BLaER1 (cell line): ENCODE measurements around the gene INSR.
"Not testable (repeated sequence)": the region's sequence is repeated elsewhere in the genome, so short reads cannot be mapped to it uniquely, and the experiment has no call there.

Experiments used
- H3K27ac ChIP-seq: shearing (Covaris generic); formaldehyde crosslinking; 2 replicates; pipeline ENCODE4 v1.8.1; 2022
- H3K27me3 ChIP-seq: shearing (Covaris generic); formaldehyde crosslinking; 2 replicates; pipeline ENCODE4 v1.8.1; 2022
- H3K36me3 ChIP-seq: shearing (Covaris generic); formaldehyde crosslinking; 2 replicates; pipeline ENCODE4 v1.8.1; 2022
- H3K4me1 ChIP-seq: shearing (Covaris generic); formaldehyde crosslinking; 2 replicates; pipeline ENCODE4 v1.8.1; 2022
- H3K4me2 ChIP-seq: shearing (Covaris generic); formaldehyde crosslinking; 2 replicates; pipeline ENCODE4 v1.8.1; 2022
- H3K4me3 ChIP-seq: shearing (Covaris generic); formaldehyde crosslinking; 2 replicates; pipeline ENCODE4 v1.8.1; 2022
- H3K9ac ChIP-seq: shearing (Covaris generic); formaldehyde crosslinking; 2 replicates; pipeline ENCODE4 v1.8.1; 2022
- H3K9me3 ChIP-seq: shearing (Covaris generic); formaldehyde crosslinking; 2 replicates; pipeline ENCODE4 v1.8.1; 2022
- H4K20me1 ChIP-seq: shearing (Covaris generic); formaldehyde crosslinking; 2 replicates; pipeline ENCODE4 v1.8.1; 2022
- Cebpa-rat ChIP-seq: shearing (Covaris generic); IDR thresholded peaks from 2 replicates; pipeline ENCODE4 v1.8.1; 2022

INSR gene

DNA sequence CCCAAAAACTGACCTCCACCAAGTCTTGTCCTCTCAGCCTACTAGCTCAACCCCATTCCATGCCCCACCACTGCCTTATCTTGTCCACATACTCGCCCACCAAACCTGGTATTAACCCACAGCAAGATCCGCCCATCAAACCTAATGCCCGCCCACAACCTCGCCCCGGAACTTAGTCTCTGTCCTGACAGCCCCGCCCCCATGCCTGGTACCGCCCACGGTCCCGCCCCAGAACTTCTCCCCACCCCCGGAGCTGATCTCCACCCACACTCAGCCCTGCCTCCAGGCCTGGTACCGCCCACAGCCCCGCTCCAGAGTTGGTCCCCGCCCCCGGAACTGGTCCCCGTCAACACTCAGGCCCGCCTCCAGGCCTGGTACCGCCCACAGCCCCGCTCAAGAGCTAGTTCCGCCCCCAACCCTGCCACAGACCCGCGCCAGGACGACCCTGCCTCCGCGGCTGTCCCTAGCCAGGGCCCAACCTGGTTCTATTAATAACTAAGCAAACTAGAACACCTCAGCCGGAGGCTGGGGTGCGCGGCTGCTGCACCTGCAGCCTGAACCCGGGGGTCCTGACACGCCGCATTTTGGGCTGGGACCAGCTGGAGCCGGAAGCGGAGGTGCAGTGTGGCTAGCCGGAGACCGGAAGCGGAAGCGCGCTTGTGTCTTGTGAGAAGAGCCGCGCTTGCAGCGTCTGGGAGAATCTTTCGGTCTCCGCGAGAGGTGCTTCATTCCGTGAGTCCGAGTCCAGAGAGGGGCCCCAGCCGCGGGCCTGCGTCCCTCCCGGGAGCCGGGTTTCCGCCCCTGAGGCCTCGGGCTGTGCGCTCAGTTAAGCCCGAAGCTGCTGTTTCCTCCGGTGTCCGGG lies 224.9 kb downstream of the INSR start, which contains the start of gene ZNF557:
Gene ZNF557, plus strand, starts transcription at position 662 of the 862 bp plus-strand sequence. CDS start 5,372 bp downstream, outside the sequence.
- Histone ChIP-seq H3K4me3 (peak within 1 kb of the TSS; percentile 98), H4K20me1 (peaks cover 10% of the 10 kb centered on the region; the same call in 1 of the 2 replicates), H3K4me2 (peak within 1 kb of the TSS; percentile 90), H3K27ac (peak within 1 kb of the TSS; percentile 90), H3K9ac (peak within 1 kb of the TSS; percentile 91), H3K36me3 (peaks cover 38% of the 10 kb centered on the region), H3K4me1 (peaks cover 16% of the 10 kb centered on the region), H3K9me3 (peaks cover 4% of the 10 kb centered on the region; the same call in 1 of the 2 replicates), H3K27me3 (no peaks in the 10 kb centered on the region)
- no peak for TF ChIP-seq Cebpa-rat

DNA sequence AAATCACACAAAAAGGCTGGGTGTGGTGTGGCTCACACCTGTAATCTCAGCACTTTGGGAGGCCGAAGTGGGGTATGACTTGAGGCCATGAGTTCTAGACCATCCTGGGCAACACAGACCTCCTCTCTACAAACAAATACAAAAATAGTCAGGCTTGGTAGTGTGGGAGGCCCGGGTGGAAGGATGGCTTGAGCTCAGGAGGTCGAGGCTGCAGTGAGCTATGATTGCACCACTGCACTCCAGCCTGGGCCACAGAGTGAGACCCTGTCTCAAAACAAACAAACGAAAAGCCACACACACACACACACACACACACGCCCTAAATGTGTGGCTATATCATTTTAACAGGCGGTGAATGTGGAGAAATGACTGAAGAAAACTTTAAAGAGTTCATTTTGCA lies 225.6 kb downstream of the INSR start:
- Histone ChIP-seq H3K9me3 (peaks cover 4% of the 10 kb centered on the region; the same call in 1 of the 2 replicates), H3K4me2 (peak overlapping the region; percentile 43; the same call in 1 of the 2 replicates), H3K27me3 (no peaks in the 10 kb centered on the region), H4K20me1 (peaks cover 10% of the 10 kb centered on the region; the same call in 1 of the 2 replicates), H3K4me1 (peaks cover 16% of the 10 kb centered on the region), H3K9ac (no peak overlapping the region), H3K4me3 (no peak overlapping the region), H3K36me3 (peaks cover 31% of the 10 kb centered on the region), H3K27ac (no peak overlapping the region)
- no peak for TF ChIP-seq Cebpa-rat

DNA sequence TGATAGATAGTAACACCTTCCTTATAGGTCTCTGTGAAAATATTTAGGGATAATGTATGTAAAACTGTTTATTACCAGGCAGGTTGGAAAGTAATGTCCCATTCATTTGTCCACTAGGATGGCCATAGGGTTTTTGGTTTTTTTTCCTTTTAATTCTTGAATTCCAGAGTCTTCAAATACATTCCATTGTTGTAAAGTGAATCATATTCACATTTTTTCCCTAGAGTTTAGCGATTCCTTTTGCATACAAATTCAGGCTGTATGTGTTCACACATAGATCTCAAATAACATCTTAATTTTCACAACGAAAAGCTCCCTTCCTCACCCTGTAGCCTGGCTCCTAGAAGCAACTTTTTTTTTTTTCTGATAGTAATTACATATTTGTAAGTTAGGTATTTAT lies 226.5 kb downstream of the INSR start:
- Histone ChIP-seq H3K4me1 (peaks cover 16% of the 10 kb centered on the region), H3K9me3 (peaks cover 4% of the 10 kb centered on the region; the same call in 1 of the 2 replicates), H3K27ac (no peak overlapping the region), H3K9ac (no peak overlapping the region), H3K27me3 (no peaks in the 10 kb centered on the region), H3K4me2 (no peak overlapping the region), H3K36me3 (peaks cover 22% of the 10 kb centered on the region), H4K20me1 (peaks cover 10% of the 10 kb centered on the region; the same call in 1 of the 2 replicates), H3K4me3 (no peak overlapping the region)
- no peak for TF ChIP-seq Cebpa-rat

DNA sequence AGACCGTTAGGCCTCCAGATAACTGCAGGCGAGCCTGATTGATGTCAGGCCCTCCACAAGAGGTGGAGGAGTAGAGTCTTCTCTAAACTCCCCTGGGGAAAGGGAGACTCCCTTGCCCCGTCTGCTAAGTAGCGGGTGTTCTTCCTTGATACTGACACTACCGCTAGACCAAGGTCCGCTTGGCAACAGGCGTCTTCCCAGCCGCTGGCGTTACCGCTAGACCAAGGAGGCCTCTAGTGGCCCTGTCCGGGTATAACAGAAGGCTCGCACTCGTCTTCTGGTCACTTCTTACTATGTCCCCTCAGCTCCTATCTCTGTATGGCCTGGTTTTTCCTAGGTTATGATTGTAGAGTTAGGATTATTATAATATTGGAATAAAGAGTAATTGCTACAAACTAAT lies 227.1 kb downstream of the INSR start:
- H3K27ac ChIP-seq, H4K20me1 ChIP-seq, H3K4me3 ChIP-seq, H3K4me2 ChIP-seq, H3K27me3 ChIP-seq, H3K9ac ChIP-seq, H3K9me3 ChIP-seq: not testable (repeated sequence)
- H3K36me3 ChIP-seq, result peaks cover 16% of the 10 kb centered on the region
- peaks cover 16% of the 10 kb centered on the region for H3K4me1 ChIP-seq

DNA sequence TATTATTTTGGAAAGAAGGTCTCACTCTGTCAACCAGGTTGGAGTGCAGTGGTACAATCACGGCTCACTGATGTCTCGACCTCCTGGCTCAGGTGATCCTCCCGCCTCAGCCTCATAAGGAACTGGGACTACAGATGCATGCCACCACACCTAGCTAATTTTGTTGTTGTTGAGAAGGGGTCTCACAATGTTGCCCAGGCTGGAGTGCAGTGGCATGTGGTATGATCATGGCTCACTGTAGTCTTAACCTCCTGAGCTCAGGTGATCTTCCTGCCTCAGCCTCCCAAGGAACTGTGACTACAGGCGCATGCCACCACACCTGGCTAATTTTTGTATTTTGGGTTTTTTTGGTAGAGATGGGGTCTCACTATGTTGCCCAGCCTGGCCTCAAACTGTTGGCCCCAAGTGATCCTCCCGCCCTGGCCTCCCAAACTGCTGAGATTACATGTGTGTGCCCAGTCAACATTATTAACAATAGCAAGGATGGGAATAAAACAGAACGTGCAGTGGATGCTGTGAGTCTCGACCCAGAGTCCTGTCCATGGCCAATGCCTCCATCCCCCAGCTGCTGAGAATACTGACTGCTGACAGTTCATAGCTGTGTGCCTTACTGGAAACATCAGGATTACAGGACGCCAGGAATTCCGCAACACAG lies 230.3 kb downstream of the INSR start:
- H4K20me1 ChIP-seq, result no peaks in the 10 kb centered on the region
- 0 out of 2 replicates have a peak, but pooled peaks cover 4% of the 10 kb centered on the region for H3K4me1 ChIP-seq
- peaks cover 4% of the 10 kb centered on the region; the same call in 1 of the 2 replicates for H3K9me3 ChIP-seq
- no peak overlapping the region for H3K9ac ChIP-seq
- no peak overlapping the region for H3K4me2 ChIP-seq
- no peak overlapping the region for H3K27ac ChIP-seq
- TF ChIP-seq Cebpa-rat, result no peak
- no peak overlapping the region for H3K4me3 ChIP-seq
- no peaks in the 10 kb centered on the region for H3K36me3 ChIP-seq
- no peaks in the 10 kb centered on the region for H3K27me3 ChIP-seq

DNA sequence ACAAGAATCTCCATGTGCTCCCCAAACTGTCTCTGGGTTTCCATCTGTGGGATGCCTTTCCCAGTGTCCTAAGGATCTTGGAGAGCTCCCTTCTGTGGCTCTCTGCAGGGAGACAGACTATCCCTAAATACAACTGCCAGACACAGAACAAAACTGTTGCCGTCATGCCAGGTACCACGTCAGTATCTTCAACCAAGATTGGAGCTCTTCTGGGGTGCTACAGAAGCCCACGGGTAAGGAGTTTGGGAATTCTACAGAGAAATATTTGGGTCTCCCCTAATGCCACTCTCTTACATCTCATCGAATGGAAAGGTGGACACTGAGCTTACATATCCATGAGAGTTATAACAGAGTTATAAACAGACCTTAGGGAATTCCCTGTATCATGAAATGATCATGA lies 230.9 kb downstream of the INSR start:
- H3K4me3 ChIP-seq, result no peak overlapping the region
- no peak overlapping the region for H3K9ac ChIP-seq
- TF ChIP-seq Cebpa-rat, result no peak
- no peaks in the 10 kb centered on the region for H3K4me1 ChIP-seq
- H3K27ac ChIP-seq, result no peak overlapping the region
- H3K4me2 ChIP-seq, result no peak overlapping the region
- no peaks in the 10 kb centered on the region for H3K27me3 ChIP-seq
- no peaks in the 10 kb centered on the region for H3K36me3 ChIP-seq
- peaks cover 4% of the 10 kb centered on the region; the same call in 1 of the 2 replicates for H3K9me3 ChIP-seq
- no peaks in the 10 kb centered on the region for H4K20me1 ChIP-seq
